GM21526 (cell line): ENCODE results near the gene KRT74.

Source experiments
- ATAC-seq: cut with Tn5 transposase; IDR thresholded peaks from one replicate; pipeline ENCODE4 v1.9.1; 2021; ENCODE audit warnings: moderate library complexity; ENCODE audit not compliant: unreplicated experiment, low FRiP score

The KRT74 gene

GRCh38 chr12:52573743-52574142, at the start of gene KRT74:
Gene KRT74 (minus strand): TSS chr12:52573843. CDS start chr12:52573777, 66 bp downstream.
- ATAC-seq: no peak

GRCh38 chr12:52622349-52622748, 48.7 kb upstream of the KRT74 start:
- ATAC-seq: no peak

- no peak for ATAC-seq
Measured at GRCh38 chr12:52618866-52619265, 45.2 kb upstream of the KRT74 start.

- no peak for ATAC-seq
Measured at GRCh38 chr12:52618216-52618615, 44.6 kb upstream of the KRT74 start, which contains the start of gene KRT73. Gene KRT73 (minus strand): TSS chr12:52618559. CDS start chr12:52618524, 35 bp downstream.

GRCh38 chr12:52617403-52617785, 43.8 kb upstream of the KRT74 start:
- ATAC-seq: no peak

GRCh38 chr12:52616680-52617402, 43.2 kb upstream of the KRT74 start:
- no peak for ATAC-seq

- ATAC-seq: no peak
Measured at GRCh38 chr12:52615912-52616311, 42.3 kb upstream of the KRT74 start.

GRCh38 chr12:52615208-52615868, 41.7 kb upstream of the KRT74 start:
- ATAC-seq: no peak

GRCh38 chr12:52614381-52615207, 41.0 kb upstream of the KRT74 start:
- ATAC-seq: no peak

GRCh38 chr12:52613384-52614030, 39.9 kb upstream of the KRT74 start:
- ATAC-seq: no peak

GRCh38 chr12:52612431-52613383, 39.1 kb upstream of the KRT74 start:
- no peak for ATAC-seq

- no peak for ATAC-seq
Measured at GRCh38 chr12:52611080-52611468, 37.4 kb upstream of the KRT74 start.

GRCh38 chr12:52608826-52609630, 35.4 kb upstream of the KRT74 start:
- ATAC-seq: no peak

GRCh38 chr12:52608161-52608560, 34.5 kb upstream of the KRT74 start:
- ATAC-seq: no peak

- ATAC-seq: no peak
Measured at GRCh38 chr12:52607314-52607713, 33.7 kb upstream of the KRT74 start.

GRCh38 chr12:52606581-52607218, 33.1 kb upstream of the KRT74 start:
- ATAC-seq: no peak

GRCh38 chr12:52606096-52606495, 32.5 kb upstream of the KRT74 start:
- ATAC-seq: no peak

GRCh38 chr12:52605542-52605941, 31.9 kb upstream of the KRT74 start:
- ATAC-seq: no peak
